ENCODE data around the gene BCAS3. TPM values are rescaled to one million over a fixed set of nuclear protein-coding genes. Genes with fewer than 3 reads are reported as not detected.

Gene BCAS3
- total RNA-seq, 1 donor from 2014 or later = 50.8 TPM

DNA sequence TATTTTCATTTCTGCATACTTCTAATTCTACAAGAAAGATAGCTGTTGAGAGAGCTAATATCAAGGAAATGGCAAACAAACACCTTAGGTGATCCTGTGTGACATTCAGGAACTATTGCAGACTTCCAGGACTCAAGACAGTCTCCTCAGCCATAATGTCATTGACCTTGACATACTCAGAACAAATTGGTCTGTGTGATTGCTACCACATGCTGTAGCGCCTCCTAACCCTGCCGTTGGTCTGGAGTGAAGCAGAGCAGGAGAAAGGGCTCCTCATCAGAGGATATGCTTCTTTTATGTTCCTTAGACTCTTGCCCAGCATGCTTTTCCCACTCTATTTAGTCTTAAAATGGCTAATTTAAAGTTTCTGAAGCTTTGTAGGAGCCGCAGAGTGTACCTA, 527.8 kb downstream of the BCAS3 start:
- DNase-seq = no peak

DNA sequence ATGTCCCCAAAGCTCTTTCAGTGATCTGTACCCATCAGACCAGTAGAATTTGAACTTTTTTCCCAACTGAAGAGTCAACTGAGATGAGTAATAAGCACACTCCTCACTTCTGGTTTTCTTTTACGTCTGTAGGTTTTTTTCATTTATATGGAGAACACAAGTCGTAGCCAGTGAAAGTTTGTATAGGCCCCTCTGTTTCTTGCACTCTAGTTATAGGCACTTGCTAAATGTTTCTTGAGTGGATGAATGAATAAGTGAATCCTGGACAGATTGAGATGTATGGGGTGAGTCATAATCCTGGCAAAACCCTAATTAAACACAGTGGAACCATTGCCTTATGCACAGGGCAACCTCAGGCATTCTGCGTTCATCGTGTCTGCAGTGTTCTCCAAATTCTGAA, 528.3 kb downstream of the BCAS3 start:
- DNase-seq = no peak

GRCh38 chr17:61206922-61207321, 529.3 kb downstream of the BCAS3 start:
- DNase-seq = no peak

DNA sequence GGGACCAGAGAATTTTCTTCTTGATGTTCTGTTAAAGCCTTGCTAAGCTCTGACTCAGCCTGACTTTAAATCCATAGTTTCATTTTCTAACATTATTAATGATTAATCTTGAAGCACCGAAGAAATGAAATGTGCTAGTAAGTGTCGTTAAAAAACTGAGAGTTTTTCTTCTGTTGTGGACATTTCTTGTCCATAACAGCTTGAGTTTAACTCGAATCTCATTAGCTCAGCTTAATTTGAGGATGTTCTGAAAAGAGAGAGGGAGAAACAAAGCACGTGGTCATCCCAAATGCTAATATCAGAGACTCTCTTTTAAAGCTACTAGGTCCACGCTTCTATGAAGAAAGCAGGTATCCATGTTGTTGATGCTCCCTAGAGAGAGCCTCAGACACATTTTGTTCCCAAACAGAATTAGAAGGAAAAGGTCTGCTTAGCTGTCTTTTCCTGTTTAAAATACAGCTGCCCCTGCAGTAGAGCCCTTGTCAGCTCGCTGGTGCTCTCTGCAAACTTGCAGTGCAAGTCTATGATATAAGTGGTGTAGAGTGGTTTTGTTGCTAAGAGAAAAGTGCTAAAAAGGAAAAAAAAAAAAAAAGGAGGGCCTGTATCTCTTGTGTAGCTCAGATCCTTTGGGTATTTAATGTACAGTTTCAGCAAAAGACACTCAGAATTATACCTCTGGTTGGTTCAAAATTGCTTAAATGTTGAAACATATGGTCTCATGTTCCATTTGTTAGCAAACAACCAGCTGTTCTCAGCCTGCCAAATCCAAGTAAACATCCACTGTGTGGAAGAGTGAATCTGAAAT, 530.9 kb downstream of the BCAS3 start:
- no peak for DNase-seq

GRCh38 chr17:61209106-61209439, 531.4 kb downstream of the BCAS3 start:
- no peak for DNase-seq

DNA sequence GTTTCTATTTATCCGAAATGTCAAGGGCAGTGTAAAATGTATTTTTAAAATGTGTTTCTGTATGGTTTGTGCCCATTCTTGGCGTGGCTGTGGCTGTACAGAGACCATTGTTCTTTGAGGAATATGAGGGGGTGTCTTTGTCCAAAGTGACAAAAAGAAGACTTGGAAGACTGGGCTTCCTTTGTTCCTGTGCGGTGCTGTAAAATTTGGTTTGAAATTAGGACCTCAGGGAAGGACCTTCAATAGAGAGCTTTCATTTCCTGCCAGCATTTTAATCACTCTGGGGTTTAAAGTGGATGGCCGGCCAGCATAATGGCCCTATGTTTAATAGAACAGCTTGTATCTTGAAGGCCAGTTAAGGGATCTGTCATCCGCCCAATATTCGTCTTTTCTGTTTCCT, 531.9 kb downstream of the BCAS3 start:
- no peak for DNase-seq

- no peak for DNase-seq
Measured at GRCh38 chr17:61211236-61211635, 533.6 kb downstream of the BCAS3 start.

DNA sequence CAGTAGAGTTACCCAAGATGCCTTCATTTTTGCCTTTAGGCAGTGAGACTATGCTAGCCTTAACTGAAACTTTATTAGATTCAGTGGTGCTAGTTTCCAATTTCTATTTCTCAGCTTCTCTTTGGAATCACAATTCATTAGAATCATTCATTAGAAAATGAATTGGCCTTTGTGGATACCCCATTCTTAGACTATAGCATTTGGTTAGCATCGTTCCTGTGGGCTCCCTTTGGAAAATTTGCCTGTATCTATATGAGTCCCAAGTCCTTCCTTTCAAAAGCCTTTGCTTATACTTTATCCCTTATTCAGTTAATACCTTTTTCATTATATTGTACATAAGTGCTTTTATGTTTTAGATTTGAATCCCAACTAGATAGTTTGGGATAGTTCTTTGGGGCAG, 535.0 kb downstream of the BCAS3 start:
- DNase-seq = no peak

DNA sequence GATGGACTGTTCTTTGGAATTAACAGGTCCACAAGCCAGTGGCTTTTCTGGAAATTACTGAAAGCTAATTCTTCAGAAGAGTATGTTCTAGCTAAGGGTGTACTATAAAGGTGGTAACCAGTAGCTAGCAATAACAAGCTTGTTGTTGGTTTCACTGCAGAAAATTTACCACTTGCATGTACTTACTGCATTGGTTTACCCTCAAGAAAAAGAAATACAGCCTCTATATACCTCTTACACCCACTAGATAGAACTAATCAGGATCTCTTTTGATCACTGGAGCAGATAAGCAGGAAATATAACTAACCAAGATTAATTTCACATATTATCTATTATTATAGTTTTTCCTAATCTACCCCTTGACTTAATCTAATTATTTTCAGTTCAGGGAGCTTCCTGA, 537.1 kb downstream of the BCAS3 start:
- no peak for DNase-seq

- no peak for DNase-seq
Measured at GRCh38 chr17:61216066-61216465, 538.4 kb downstream of the BCAS3 start.

GRCh38 chr17:61217878-61218437, 540.3 kb downstream of the BCAS3 start:
- DNase-seq = no peak

GRCh38 chr17:61218438-61218837, 540.8 kb downstream of the BCAS3 start:
- DNase-seq = no peak

DNA sequence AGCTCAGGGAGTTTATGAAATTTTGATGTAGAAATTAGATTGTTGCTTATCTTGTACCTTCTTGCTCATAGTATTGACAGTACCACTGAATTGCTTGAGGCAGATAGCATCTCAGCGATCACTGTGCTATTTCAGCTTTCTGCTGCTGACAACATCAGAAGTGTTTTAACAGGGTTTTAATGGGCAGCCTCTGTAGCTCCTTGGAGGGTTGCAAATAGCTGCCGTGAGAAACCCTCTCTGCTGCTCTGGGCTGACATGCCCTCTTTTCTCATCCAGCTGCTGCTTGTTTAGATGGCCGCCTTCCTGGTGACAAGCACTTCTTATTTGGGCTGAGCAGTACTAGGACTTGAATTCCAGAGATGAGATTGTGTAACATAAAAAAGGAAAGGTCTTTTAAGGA, 541.8 kb downstream of the BCAS3 start:
- DNase-seq = no peak

GRCh38 chr17:61221181-61221580, 543.5 kb downstream of the BCAS3 start:
- no peak for DNase-seq

DNA sequence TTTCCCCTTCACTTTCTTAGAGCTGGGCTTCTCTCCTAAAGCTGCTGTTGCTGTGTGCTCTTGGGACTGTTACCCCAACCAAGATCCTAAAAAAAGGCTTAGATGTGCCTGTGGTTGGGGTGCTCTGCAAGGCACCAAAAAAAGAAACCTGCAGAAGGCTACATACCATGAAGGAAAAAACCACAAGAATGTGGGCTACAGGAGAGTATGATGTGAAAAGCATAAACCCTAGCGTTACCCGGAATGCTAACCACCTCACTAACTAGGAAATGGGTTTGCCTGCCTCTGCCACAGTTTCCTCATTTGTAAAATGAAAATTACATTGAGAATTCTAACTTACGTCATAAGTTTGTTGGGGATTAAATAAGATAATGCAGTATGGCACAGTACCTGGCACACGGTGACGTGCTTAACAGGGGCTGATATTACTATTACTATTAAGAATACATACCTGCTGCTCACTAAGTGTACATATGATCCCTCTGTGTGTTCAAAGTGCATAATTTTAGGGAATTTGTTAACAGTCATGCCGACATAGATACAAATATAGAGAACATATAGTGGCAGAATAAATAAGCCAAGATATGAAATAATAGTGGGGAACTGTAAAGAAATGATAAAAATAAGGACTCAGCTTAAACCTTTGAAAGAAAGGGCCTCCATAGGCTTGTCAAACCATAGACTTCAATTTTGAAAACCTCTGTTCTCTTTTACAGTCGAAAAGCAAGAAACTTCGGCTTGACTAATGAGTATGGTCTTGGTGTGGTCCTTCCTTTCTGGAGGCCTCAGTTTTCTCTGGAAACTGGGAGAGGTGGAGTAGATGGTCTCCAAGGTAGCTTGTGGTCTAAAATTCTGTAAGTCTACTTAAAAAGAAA, 544.2 kb downstream of the BCAS3 start:
- DNase-seq = no peak

DNA sequence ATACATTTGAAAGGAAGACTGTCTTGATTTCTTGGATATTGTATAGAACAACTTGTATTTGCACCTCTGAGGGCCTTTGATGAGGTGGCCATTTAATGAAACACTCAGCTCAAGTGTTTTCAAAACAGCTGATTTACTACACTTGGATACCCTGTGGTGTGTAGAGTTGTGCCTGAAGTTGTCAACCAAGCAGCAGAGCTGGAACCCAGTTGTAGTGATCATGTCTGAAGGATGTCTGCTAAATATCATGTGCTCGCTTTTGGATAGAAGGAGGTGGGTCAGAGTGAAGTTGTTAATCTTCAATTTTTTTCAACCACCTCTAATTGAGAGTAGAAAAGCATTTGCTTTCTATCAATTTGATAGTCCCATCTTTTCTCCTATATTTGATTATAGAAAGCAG, 546.1 kb downstream of the BCAS3 start:
- DNase-seq = no peak

GRCh38 chr17:61225178-61225882, 547.7 kb downstream of the BCAS3 start:
- DNase-seq = no peak

DNA sequence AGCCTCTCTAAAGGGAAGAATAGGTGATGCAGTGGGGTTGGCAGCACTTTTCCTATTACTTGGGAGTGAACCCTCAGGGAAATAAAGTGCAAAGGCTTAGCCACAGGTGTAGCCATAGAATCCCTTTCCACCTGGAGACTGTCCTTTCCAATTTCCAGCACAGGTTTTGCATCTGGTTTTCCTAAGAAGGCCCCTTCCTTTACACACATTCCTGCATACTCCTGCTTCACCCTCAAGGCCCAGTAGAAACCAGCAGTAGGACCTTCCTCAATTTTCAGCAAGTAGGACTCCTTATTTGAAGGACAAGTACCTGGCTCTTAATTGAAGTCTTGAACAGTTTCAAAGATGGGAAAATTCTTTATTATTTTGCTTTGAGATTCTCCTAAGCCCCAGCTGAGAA, 550.2 kb downstream of the BCAS3 start:
- no peak for DNase-seq

- DNase-seq = no peak
Measured at GRCh38 chr17:61230461-61230860, 552.8 kb downstream of the BCAS3 start.

DNA sequence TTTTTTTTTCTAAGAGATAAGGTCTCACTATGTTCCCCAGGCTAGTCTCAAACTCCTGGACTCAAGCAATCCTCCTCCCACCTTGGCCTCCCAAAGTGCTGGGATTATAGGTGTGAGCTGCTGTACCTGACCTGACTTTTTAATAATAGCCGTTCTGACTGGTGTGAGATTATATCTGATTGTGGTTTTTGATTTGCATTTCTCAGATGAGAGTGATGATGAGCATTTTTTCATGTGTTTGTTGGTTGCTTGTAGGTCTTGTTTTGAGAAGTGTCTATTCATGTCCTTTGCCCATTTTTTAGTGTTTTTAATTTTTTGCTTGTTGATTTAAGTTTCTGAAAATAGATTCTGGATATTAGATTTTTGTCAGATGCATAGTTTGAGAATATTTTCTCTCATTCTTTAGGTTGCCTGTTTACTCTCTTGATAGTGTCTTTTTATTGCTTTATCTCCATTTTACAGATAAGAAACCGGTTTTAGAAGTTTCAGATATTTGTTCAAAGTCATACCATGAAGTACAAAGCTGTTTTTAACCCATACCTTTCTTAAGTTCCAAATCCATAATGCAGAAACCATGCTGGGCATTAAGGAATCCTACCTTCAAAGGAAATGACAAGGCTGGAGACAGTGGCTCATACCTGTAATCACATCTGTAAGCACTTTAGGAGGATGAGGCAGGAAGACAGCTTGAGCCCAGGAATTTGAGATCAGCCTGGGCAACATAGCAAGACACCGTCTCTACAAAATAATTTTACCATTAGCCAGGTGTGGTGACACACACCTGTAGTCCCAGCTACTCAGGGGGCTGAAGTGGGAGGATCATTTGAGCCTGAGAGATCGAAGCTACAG, 553.5 kb downstream of the BCAS3 start:
- no peak for DNase-seq

DNA sequence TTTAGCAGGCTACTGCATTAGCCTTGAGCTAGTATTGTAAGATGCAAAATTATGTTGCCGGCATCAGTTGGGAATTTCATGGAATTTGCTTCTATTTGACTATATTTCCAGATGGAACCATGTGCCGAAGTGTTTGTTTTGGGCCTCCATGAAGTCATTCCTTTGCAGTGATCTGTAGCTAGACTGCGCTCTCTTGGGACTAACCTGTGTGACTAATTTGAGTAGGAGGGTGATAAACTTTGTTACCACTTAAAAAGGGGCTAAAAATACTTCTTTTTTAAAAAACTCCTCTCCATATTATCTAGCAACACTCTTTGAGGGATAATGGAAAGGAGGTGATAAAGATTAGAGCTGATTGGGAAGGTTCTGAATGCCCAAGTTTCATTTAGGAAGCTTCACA, 555.2 kb downstream of the BCAS3 start:
- no peak for DNase-seq
